Kidney (tissue), 14 donors: Measurements from ENCODE around the gene CDKL1. TPM values are rescaled to one million over a fixed set of nuclear protein-coding genes. Genes with fewer than 3 reads are reported as not detected.

ENCODE experiments used
- DNase-seq, 5 donors: peaks; one replicate each; pipeline ENCODE4 v3.0.0-alpha.2; 2013 to 2020
- FAIRE-seq: peaks from 2 replicates; lab custom pipeline; 2012; peaks lifted over from hg19 to GRCh38; lab: Jason Lieb, UNC
- H3K27ac ChIP-seq, 2 donors: one replicate each; pipeline ENCODE4 v1.7.0; 2013; ENCODE audit warnings: low read depth in 2 of 2, low read length in 2 of 2, inconsistent platforms in 1 of 2
- H3K27me3 ChIP-seq: one replicate; pipeline ENCODE4 v1.7.1; 2013; ENCODE audit warnings: low read length, inconsistent platforms; ENCODE audit not compliant: control insufficient read depth, insufficient read depth
- H3K36me3 ChIP-seq, 3 donors: one replicate each; pipeline versions ENCODE4 v1.7.0 to v1.7.1; 2013; ENCODE audit warnings: low read length in 3 of 3, control low read depth in 1 of 3, inconsistent platforms in 1 of 3; ENCODE audit not compliant: insufficient read depth in 3 of 3, control insufficient read depth in 2 of 3
- H3K4me1 ChIP-seq, 3 donors: one replicate each; pipeline versions ENCODE4 v1.7.0 to v1.7.1; 2013; ENCODE audit warnings: low read length in 3 of 3, inconsistent platforms in 1 of 3, low read depth in 1 of 3; ENCODE audit not compliant: control insufficient read depth in 2 of 3, insufficient read depth in 2 of 3
- H3K4me3 ChIP-seq, 3 donors: one replicate each; pipeline versions ENCODE4 v1.7.0 to v1.8.1; 2013; ENCODE audit warnings: low read length in 3 of 3, control low read depth in 1 of 3, inconsistent platforms in 1 of 3
- H3K9ac ChIP-seq, 3 donors: one replicate each; pipeline versions ENCODE4 v1.7.0 to v1.7.1; 2013; ENCODE audit warnings: low read length in 3 of 3, control low read depth in 1 of 3, inconsistent platforms in 1 of 3
- H3K9me3 ChIP-seq, 3 donors: one replicate each; pipeline versions ENCODE4 v1.7.0 to v1.7.1; 2013; ENCODE audit warnings: low read length in 3 of 3, control low read depth in 1 of 3, inconsistent platforms in 1 of 3; ENCODE audit not compliant: control insufficient read depth in 2 of 3, insufficient read depth in 1 of 3
- CTCF ChIP-seq: IDR thresholded peaks from 3 replicates; pipeline ENCODE4 v1.5.1; 2012; ENCODE audit warnings: mild to moderate bottlenecking, moderate library complexity, borderline replicate concordance; ENCODE audit not compliant: insufficient read depth; ENCODE audit errors: extremely low read depth
- intact Hi-C: fragments of 100-400 bp; cut with DNase I; formaldehyde crosslinking; loops from one replicate; pipeline ENCODE4 v1.11.1; 2022
- polyA plus RNA-seq: library from polyadenylated mRNA; stranded (reverse); fragments of 350-450 nt; fragmentation: Illumina TruSeq; extraction: RNeasy Lipid Tissue Mini Kit (QIAGEN cat#74804); gene quantifications from one replicate; pipeline ENCODE4 v1.2.3, GENCODE V29; 2014; ENCODE audit warnings: low read depth, low replicate concordance; ENCODE audit not compliant: insufficient read depth
- total RNA-seq: library from RNA; stranded (reverse); fragmentation: NEBNext Ultra II Directional; extraction: Animal tissue kit (Norgen Biotek cat#: 25700); gene quantifications from one replicate; pipeline ENCODE4 v1.2.1, GENCODE V29; 2021
- donor health status: control.
- donor health status: control.
- donor health status: control.
- donor health status: control.
- donor health status: control.
- donor health status: DM: yes; HTN: yes; CAD: no.
- donor health status: Normal renal cell carcinoma (clear cell type).

The CDKL1 gene
- total and polyA plus RNA-seq, 2 donors from 2014 or later: 17.9 to 60.0 TPM

- peak overlapping the region in 1 of 3 donors; percentile 8 for H3K9ac ChIP-seq
- no peak for TF ChIP-seq CTCF
- H3K36me3 ChIP-seq: no peaks in the 10 kb centered on the region
- peak in 1 of 5 donors; percentile 47 for DNase-seq
- peak overlapping the region in 2 of 3 donors; percentile 20 to 33 for H3K4me3 ChIP-seq
- FAIRE-seq: no peak
- peaks cover 0 to 34% (median 28%) of the 10 kb centered on the region in 3 donors for H3K4me1 ChIP-seq
- intact Hi-C loops: no loop called here
- no peaks in the 10 kb centered on the region for H3K27me3 ChIP-seq
- H3K9me3 ChIP-seq: no peaks in the 10 kb centered on the region
- peak overlapping the region; percentile 72 to 83 for H3K27ac ChIP-seq
These were observed 6.8 kb downstream of the CDKL1 start for GRCh38 chr14:50389668-50390441.

- Histone ChIP-seq H3K27ac (peak overlapping the region; percentile 40 to 86), H3K36me3 (no peaks in the 10 kb centered on the region), H3K9me3 (no peaks in the 10 kb centered on the region), H3K27me3 (no peaks in the 10 kb centered on the region), H3K4me1 (peaks cover 0 to 39% (median 28%) of the 10 kb centered on the region in 3 donors), H3K4me3 (peak overlapping the region in 1 of 3 donors; percentile 24), H3K9ac (peak overlapping the region in 2 of 3 donors; percentile 2 to 16)
- TF ChIP-seq CTCF: no peak
- FAIRE-seq (no peak), DNase-seq (peak in 3 of 5 donors; percentile 43 to 64 (median 56))
- intact Hi-C loops: no loop called here
These were observed 8.3 kb downstream of the CDKL1 start for GRCh38 chr14:50388256-50388931.

GRCh38 chr14:50387548-50387947 lies 9.1 kb downstream of the CDKL1 start:
- FAIRE-seq: no peak
- DNase-seq: no peak
- Histone ChIP-seq H3K4me1 (peaks cover 0 to 39% (median 27%) of the 10 kb centered on the region in 3 donors), H3K36me3 (no peaks in the 10 kb centered on the region), H3K4me3 (no peak overlapping the region), H3K9ac (no peak overlapping the region), H3K27me3 (no peaks in the 10 kb centered on the region), H3K9me3 (no peaks in the 10 kb centered on the region), H3K27ac (peak overlapping the region in 1 of 2 donors; percentile 14)
- no peak for TF ChIP-seq CTCF
- intact Hi-C loops: no loop called here
